Measurements from ENCODE around the gene CSF1R.

CSF1R gene

GRCh38 chr5:150120617-150121447 lies 34.5 kb upstream of the CSF1R start:
- DNase-seq (ENCODE audit: low read depth in 2 of 2): no peak

- DNase-seq (ENCODE audit: low read depth in 2 of 2): no peak
These were observed 33.7 kb upstream of the CSF1R start for GRCh38 chr5:150120062-150120441.

GRCh38 chr5:150119421-150120061 lies 33.2 kb upstream of the CSF1R start:
- no peak for DNase-seq (ENCODE audit: low read depth in 2 of 2)

GRCh38 chr5:150118561-150119229 lies 32.3 kb upstream of the CSF1R start:
- no peak for DNase-seq (ENCODE audit: low read depth in 2 of 2)

- no peak for DNase-seq (ENCODE audit: low read depth in 2 of 2)
These were observed 31.7 kb upstream of the CSF1R start for GRCh38 chr5:150117945-150118560.

GRCh38 chr5:150116667-150117400 lies 30.5 kb upstream of the CSF1R start:
- no peak for DNase-seq (ENCODE audit: low read depth in 2 of 2)

- no peak for DNase-seq (ENCODE audit: low read depth in 2 of 2)
These were observed 28.5 kb upstream of the CSF1R start for GRCh38 chr5:150114773-150115408.

GRCh38 chr5:150114102-150114641 lies 27.8 kb upstream of the CSF1R start:
- DNase-seq (ENCODE audit: low read depth in 2 of 2): no peak

GRCh38 chr5:150113047-150113744 lies 26.8 kb upstream of the CSF1R start:
- no peak for DNase-seq (ENCODE audit: low read depth in 2 of 2)

- no peak for DNase-seq (ENCODE audit: low read depth in 2 of 2)
These were observed 26.1 kb upstream of the CSF1R start for GRCh38 chr5:150112201-150113046.

GRCh38 chr5:150111122-150111521 lies 24.8 kb upstream of the CSF1R start:
- no peak for DNase-seq (ENCODE audit: low read depth in 2 of 2)

- no peak for DNase-seq (ENCODE audit: low read depth in 2 of 2)
These were observed 23.6 kb upstream of the CSF1R start for GRCh38 chr5:150109921-150110320.

GRCh38 chr5:150108711-150109514 lies 22.6 kb upstream of the CSF1R start:
- DNase-seq (ENCODE audit: low read depth in 2 of 2): no peak

- no peak for DNase-seq (ENCODE audit: low read depth in 2 of 2)
These were observed 21.6 kb upstream of the CSF1R start for GRCh38 chr5:150107909-150108447.

- no peak for DNase-seq (ENCODE audit: low read depth in 2 of 2)
These were observed 20.5 kb upstream of the CSF1R start for GRCh38 chr5:150106674-150107426.

- DNase-seq (ENCODE audit: low read depth in 2 of 2): no peak
These were observed 19.7 kb upstream of the CSF1R start for GRCh38 chr5:150105928-150106615.

- no peak for DNase-seq (ENCODE audit: low read depth in 2 of 2)
These were observed 18.2 kb upstream of the CSF1R start for GRCh38 chr5:150104550-150104870.

Data from stimulated activated CD4-positive, alpha-beta T cell treated with anti-CD3 and anti-CD28 coated beads, Interleukin-1b, Interleukin-23, amount 100 ng/mL, for 1 hour (primary cell).